Neural progenitor cell (in vitro differentiated cells): ENCODE results near the gene ADAMTSL1.

ENCODE experiments used
- EZH2 ChIP-seq: fragments of 200-600 bp; sonication (generic); IDR thresholded peaks from 2 replicates; pipeline ENCODE4 v1.6.1; 2017; ENCODE audit warnings: antibody characterized with exemption, mild to moderate bottlenecking, moderate library complexity
- TF ChIP-seq, protein P1 (sequence below): fragments of 200-600 bp; sonication (generic); IDR thresholded peaks from 2 replicates; pipeline ENCODE4 v1.5.1; 2017; ENCODE audit warnings: antibody characterized with exemption, mild to moderate bottlenecking

GRCh38 chr9:18534611-18535010 is 60.7 kb downstream of the ADAMTSL1 start:
- TF ChIP-seq, protein P1, sequence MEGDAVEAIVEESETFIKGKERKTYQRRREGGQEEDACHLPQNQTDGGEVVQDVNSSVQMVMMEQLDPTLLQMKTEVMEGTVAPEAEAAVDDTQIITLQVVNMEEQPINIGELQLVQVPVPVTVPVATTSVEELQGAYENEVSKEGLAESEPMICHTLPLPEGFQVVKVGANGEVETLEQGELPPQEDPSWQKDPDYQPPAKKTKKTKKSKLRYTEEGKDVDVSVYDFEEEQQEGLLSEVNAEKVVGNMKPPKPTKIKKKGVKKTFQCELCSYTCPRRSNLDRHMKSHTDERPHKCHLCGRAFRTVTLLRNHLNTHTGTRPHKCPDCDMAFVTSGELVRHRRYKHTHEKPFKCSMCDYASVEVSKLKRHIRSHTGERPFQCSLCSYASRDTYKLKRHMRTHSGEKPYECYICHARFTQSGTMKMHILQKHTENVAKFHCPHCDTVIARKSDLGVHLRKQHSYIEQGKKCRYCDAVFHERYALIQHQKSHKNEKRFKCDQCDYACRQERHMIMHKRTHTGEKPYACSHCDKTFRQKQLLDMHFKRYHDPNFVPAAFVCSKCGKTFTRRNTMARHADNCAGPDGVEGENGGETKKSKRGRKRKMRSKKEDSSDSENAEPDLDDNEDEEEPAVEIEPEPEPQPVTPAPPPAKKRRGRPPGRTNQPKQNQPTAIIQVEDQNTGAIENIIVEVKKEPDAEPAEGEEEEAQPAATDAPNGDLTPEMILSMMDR, result no peak
- no peak for TF ChIP-seq EZH2
